CD4-positive, alpha-beta T cell (primary cell): ENCODE data around the gene ZNF30. TPM values are rescaled to one million over a fixed set of nuclear protein-coding genes. Genes with fewer than 3 reads are reported as not detected.

Source experiments
- ATAC-seq: fragments of 200-7000 bp; cut with Tn5 transposase; one replicate; pipeline ENCODE4 v1.10.0; 2022; ENCODE audit warnings: mild to moderate bottlenecking; ENCODE audit not compliant: poor library complexity
- CTCF ChIA-PET: fragments of 350-600 bp; sonication (Branson Sonifier 250); formaldehyde crosslinking; loops from one replicate; lab custom pipeline; 2021; ENCODE audit warnings: antibody characterized with exemption, inconsistent platforms; lab: Charles Lee
- POLR2A ChIA-PET: fragments of 350-600 bp; sonication (Branson Sonifier 250); formaldehyde crosslinking; loops from one replicate; lab custom pipeline; 2021; ENCODE audit warnings: antibody characterized with exemption, inconsistent platforms; lab: Charles Lee
- DNase-seq, 14 experiments: peaks; one replicate each; pipeline ENCODE4 v3.0.0-alpha.2; 2013 to 2020; ENCODE audit warnings: mixed read lengths in 2 of 14
- H3K27ac ChIP-seq, 2 donors: one replicate each; pipeline versions ENCODE4 v1.5.1 to v1.7.0; 2013; ENCODE audit warnings: low read length in 2 of 2, low read depth in 1 of 2, mild to moderate bottlenecking in 1 of 2
- H3K27me3 ChIP-seq, 2 experiments: 1 replicate in 1 of 2; 2 replicates in 1 of 2; pipeline versions ENCODE4 v1.6.1 to v1.7.0; 2013; ENCODE audit warnings: low read length in 2 of 2, control low read depth in 1 of 2, mild to moderate bottlenecking in 1 of 2, moderate library complexity in 1 of 2; ENCODE audit not compliant: insufficient read depth in 2 of 2, control insufficient read depth in 1 of 2
- H3K36me3 ChIP-seq: one replicate; pipeline ENCODE4 v1.6.1; 2013; ENCODE audit warnings: low read length, control low read depth; ENCODE audit not compliant: insufficient read depth
- H3K4me1 ChIP-seq: one replicate; pipeline ENCODE4 v1.6.1; 2013; ENCODE audit warnings: low read length, control low read depth; ENCODE audit not compliant: insufficient read depth
- H3K4me3 ChIP-seq: one replicate; pipeline ENCODE4 v1.5.1; 2013; ENCODE audit warnings: mild to moderate bottlenecking, low read length, moderate library complexity
- H3K9me3 ChIP-seq, 2 experiments: 1 replicate in 1 of 2; 2 replicates in 1 of 2; pipeline versions ENCODE4 v1.6.1 to v1.7.0; 2013; ENCODE audit warnings: low read length in 2 of 2, mild to moderate bottlenecking in 2 of 2, control low read depth in 1 of 2, moderate library complexity in 1 of 2; ENCODE audit not compliant: control insufficient read depth in 1 of 2, insufficient read depth in 1 of 2
- H3K27ac Mint-ChIP-seq: one replicate; pipeline ENCODE4 v1.8.0; 2020; ENCODE audit warnings: mixed read lengths
- H3K27me3 Mint-ChIP-seq: one replicate; pipeline ENCODE4 v1.8.0; 2021; ENCODE audit warnings: mixed read lengths
- H3K36me3 Mint-ChIP-seq: one replicate; pipeline ENCODE4 v1.8.0; 2021; ENCODE audit warnings: low read depth, mixed read lengths
- H3K4me1 Mint-ChIP-seq: one replicate; pipeline ENCODE4 v1.8.0; 2021; ENCODE audit warnings: low read depth, mixed read lengths
- H3K4me3 Mint-ChIP-seq: one replicate; pipeline ENCODE4 v1.8.0; 2020; ENCODE audit warnings: mild to moderate bottlenecking, mixed read lengths
- H3K9me3 Mint-ChIP-seq: one replicate; pipeline ENCODE4 v1.8.0; 2020; ENCODE audit warnings: mixed read lengths
- intact Hi-C, 2 experiments: fragments of 100-400 bp; cut with DNase I in 1 of 2; cut with micrococcal nuclease in 1 of 2; formaldehyde crosslinking; loops; one replicate each; pipeline versions ENCODE4 v1.15.1 to v1.9.0; 2023 to 2025; cut with DNase I, micrococcal nuclease
- total RNA-seq, 174 experiments: library from RNA in 2 of 174; stranded (reverse) in 2 of 174; gene quantifications; one replicate each; pipeline ENCODE4 v1.2.3 and lab custom pipeline; 2021 to 2026
- TF ChIP-seq, protein P1 (sequence below): fragments of 200-600 bp; IDR thresholded peaks from one replicate; pipeline ENCODE4 v1.8.0; 2022; ENCODE audit warnings: antibody characterized with exemption, mild to moderate bottlenecking

ZNF30 gene
- total RNA-seq, 2 experiments from 2014 or later: 0.84 to 1.1 TPM

DNA sequence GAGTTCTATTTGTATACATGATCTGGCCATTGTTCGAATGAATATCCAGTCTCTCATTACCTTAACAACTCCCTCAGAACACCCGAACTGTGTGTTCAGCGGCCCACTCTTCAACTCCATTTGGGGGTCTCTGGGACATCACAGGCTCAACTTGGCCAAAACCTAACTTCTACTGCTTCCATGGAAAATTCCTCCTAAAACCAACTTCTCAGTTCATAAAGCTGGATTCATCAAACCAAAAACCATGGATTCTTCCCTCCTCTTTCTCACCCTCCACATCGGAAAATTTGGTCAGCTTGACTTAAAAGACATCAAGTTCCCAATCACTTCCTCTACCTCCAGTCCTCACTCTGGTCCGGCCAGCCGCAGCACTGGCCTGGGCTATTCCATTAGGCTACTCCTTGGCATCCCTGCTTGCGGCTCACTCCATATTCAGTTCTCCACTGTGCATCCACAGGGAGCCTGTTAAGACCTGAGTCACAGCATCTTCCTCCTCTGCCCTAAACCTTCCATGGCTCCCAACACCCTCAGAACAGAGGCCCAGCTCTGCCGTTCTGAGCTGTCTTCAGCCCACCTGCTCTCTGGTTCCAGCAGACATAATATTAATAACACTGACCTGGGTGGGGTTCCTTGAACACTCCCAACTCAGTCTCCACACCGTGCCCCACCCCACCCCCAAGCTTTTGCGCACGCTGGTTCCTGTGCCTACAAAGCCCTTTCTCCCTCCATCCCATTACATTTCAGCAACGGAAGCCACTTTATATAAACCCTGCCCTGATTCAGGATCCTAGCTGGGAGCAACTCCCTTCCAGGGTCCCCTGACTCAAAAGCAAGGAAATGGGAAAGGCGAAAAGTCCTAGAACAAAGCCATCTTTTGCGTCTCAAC, 36.2 kb downstream of the ZNF30 start:
- peak overlapping the region; percentile 89 for H3K27ac Mint-ChIP-seq
- Histone ChIP-seq H3K27me3 (no peaks in the 10 kb centered on the region), H3K4me3 (peak overlapping the region; percentile 93), H3K36me3 (peaks cover 43% of the 10 kb centered on the region), H3K9me3 (peaks cover 54 to 64% of the 10 kb centered on the region in 2 experiments), H3K4me1 (peaks cover 36% of the 10 kb centered on the region), H3K27ac (peak overlapping the region; percentile 46 to 57)
- peaks cover 29% of the 10 kb centered on the region for H3K4me1 Mint-ChIP-seq
- ATAC-seq (no peak), DNase-seq (peak in 2 of 14 experiments; percentile 8 to 22)
- H3K27me3 Mint-ChIP-seq: no peaks in the 10 kb centered on the region
- ChIA-PET POLR2A (interaction anchor here (1.1 to 3.7 kb wide), 10 partner anchors 10 to 285 kb away, joined by 3 to 46 read pairs (median 5); partner anchors contain the start of genes GRAMD1A, SCGB2B2, ZNF30 and ZNF302), CTCF (interaction anchor here (1.1 to 1.4 kb wide), 2 partner anchors 10 to 22 kb away, joined by 3 read pairs; no protein-coding TSS in a partner anchor)
- intact Hi-C loops: loop anchor here in 1 of 2 experiments (2.0 to 5.0 kb wide), 2 partner anchors 16 to 191 kb away; partner anchors contain the start of gene ZNF599
- H3K36me3 Mint-ChIP-seq: peaks cover 81% of the 10 kb centered on the region
- H3K9me3 Mint-ChIP-seq: peaks cover 23% of the 10 kb centered on the region
- TF ChIP-seq, protein P1, sequence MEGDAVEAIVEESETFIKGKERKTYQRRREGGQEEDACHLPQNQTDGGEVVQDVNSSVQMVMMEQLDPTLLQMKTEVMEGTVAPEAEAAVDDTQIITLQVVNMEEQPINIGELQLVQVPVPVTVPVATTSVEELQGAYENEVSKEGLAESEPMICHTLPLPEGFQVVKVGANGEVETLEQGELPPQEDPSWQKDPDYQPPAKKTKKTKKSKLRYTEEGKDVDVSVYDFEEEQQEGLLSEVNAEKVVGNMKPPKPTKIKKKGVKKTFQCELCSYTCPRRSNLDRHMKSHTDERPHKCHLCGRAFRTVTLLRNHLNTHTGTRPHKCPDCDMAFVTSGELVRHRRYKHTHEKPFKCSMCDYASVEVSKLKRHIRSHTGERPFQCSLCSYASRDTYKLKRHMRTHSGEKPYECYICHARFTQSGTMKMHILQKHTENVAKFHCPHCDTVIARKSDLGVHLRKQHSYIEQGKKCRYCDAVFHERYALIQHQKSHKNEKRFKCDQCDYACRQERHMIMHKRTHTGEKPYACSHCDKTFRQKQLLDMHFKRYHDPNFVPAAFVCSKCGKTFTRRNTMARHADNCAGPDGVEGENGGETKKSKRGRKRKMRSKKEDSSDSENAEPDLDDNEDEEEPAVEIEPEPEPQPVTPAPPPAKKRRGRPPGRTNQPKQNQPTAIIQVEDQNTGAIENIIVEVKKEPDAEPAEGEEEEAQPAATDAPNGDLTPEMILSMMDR: no peak
- H3K4me3 Mint-ChIP-seq: peak overlapping the region; percentile 96

DNA sequence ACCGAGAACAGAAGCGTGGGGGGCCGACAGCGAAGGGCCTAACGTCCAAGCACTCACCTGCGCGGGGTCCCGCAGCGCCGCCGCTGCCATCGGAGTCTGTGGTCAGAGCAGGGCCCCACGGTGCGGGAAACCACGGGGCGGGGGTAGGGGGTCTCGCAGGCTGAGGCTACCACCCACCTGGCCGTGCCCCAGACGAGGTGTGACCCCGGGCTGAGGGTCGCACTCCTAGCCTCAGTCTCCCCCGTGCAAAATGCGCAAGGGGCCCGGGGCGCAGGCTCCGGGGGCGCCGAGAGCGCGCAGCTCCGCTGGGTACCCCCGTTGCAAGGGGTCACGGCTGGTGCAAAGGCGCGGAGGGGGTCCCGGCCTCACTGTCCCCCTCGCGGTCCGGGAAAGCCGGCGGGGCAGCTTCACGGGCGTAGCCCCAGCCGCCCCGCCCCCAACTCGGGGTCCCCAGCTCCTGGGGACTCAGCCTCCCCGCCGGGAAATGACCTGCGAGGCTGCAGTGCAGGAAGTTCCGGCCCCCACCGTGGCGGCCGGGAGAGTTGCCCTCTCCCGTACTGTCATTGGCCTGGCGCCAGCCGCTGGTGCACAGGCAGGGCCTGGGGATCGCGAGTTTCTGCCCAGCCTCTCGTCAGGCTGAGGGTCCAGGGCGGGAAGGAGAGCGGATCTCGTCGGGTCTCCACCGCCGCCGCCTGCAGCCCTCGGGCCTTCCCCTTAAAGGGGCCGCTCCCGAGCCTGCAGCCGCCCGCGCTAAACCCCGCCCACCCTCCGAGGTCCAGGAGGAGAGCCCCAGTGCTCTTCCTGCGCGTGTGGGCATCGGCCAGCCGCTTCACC, 37.1 kb downstream of the ZNF30 start, which contains the start of gene ZNF792:
ZNF792 (minus strand) TSS at position 657 of the 834 bp plus-strand sequence; CDS start at position 90, 567 bp downstream.
- intact Hi-C loops: loop anchor here in 1 of 2 experiments (2.0 to 5.0 kb wide), 2 partner anchors 17 to 191 kb away; partner anchors contain the start of gene ZNF599
- Mint-ChIP-seq H3K36me3 (peaks cover 76% of the 10 kb centered on the region), H3K9me3 (peaks cover 23% of the 10 kb centered on the region), H3K27ac (peak within 1 kb of the TSS; percentile 89), H3K4me1 (peaks cover 29% of the 10 kb centered on the region), H3K27me3 (no peaks in the 10 kb centered on the region), H3K4me3 (peak within 1 kb of the TSS; percentile 96)
- Histone ChIP-seq H3K4me1 (peaks cover 36% of the 10 kb centered on the region), H3K9me3 (peaks cover 48 to 60% of the 10 kb centered on the region in 2 experiments), H3K4me3 (peak within 1 kb of the TSS; percentile 93), H3K36me3 (peaks cover 34% of the 10 kb centered on the region), H3K27ac (peak within 1 kb of the TSS; percentile 46 to 57), H3K27me3 (no peaks in the 10 kb centered on the region)
- TF ChIP-seq, protein P1: no peak
- DNase-seq (peak in 13 of 14 experiments; percentile 9 to 65 (median 46)), ATAC-seq (peak; percentile 63)
- POLR2A ChIA-PET: interaction anchor here (1.3 to 3.7 kb wide), 8 partner anchors 9 to 286 kb away, joined by 3 to 46 read pairs (median 6); partner anchors contain the start of genes GRAMD1A, SCGB2B2, ZNF30 and ZNF302
- CTCF ChIA-PET: interaction anchor here (1.1 kb wide), 1 partner anchor 9 kb away, joined by 3 read pairs; no protein-coding TSS in a partner anchor
